Mesenchymal stem cell (in vitro differentiated cells and primary cell): ENCODE data around the gene UFM1.
A peak's percentile ranks its signal among the peaks of the same experiment; 100 is the strongest.
"Not testable (repeated sequence)": the region's sequence is repeated elsewhere in the genome, so short reads cannot be mapped to it uniquely, and the experiment has no call there.

Source experiments
- DNase-seq: peaks from one replicate; pipeline ENCODE4 v3.0.0-alpha.2; 2013
- H2AFZ ChIP-seq: one replicate; pipeline ENCODE4 v1.6.1; 2013; ENCODE audit warnings: low read depth, mild to moderate bottlenecking, control low read depth, inconsistent platforms, low read length, moderate library complexity
- H2AK5ac ChIP-seq: 2 replicates; pipeline ENCODE4 v1.6.1; 2013; ENCODE audit warnings: low read length, moderate library complexity, mild to moderate bottlenecking, inconsistent platforms; ENCODE audit not compliant: severe bottlenecking
- H2BK120ac ChIP-seq: one replicate; pipeline ENCODE4 v1.6.1; 2013; ENCODE audit warnings: low read depth, mild to moderate bottlenecking, inconsistent platforms, low read length, moderate library complexity
- H2BK12ac ChIP-seq, 2 experiments: one replicate each; pipeline ENCODE4 v1.6.1; 2013; ENCODE audit warnings: inconsistent platforms in 2 of 2, low read length in 2 of 2, mild to moderate bottlenecking in 2 of 2, moderate library complexity in 2 of 2, control low read depth in 1 of 2
- H2BK15ac ChIP-seq: one replicate; pipeline ENCODE4 v1.6.1; 2013; ENCODE audit warnings: mild to moderate bottlenecking, low read depth, inconsistent platforms; ENCODE audit not compliant: poor library complexity, severe bottlenecking
- H2BK5ac ChIP-seq: 2 replicates; pipeline ENCODE4 v1.6.1; 2013; ENCODE audit warnings: low read depth, mild to moderate bottlenecking, low read length, control low read depth, inconsistent platforms; ENCODE audit not compliant: poor library complexity, severe bottlenecking
- H3K14ac ChIP-seq, 2 experiments: one replicate each; pipeline ENCODE4 v1.6.1; 2013; ENCODE audit warnings: inconsistent platforms in 2 of 2, low read length in 2 of 2, control low read depth in 1 of 2, mild to moderate bottlenecking in 1 of 2, moderate library complexity in 1 of 2
- H3K18ac ChIP-seq, 2 experiments: one replicate each; pipeline ENCODE4 v1.6.1; 2013; ENCODE audit warnings: inconsistent platforms in 2 of 2, low read length in 2 of 2, control low read depth in 1 of 2, low read depth in 1 of 2, mild to moderate bottlenecking in 1 of 2
- H3K23ac ChIP-seq, 2 experiments: one replicate each; pipeline ENCODE4 v1.6.1; 2013; ENCODE audit warnings: inconsistent platforms in 2 of 2, low read length in 2 of 2, mild to moderate bottlenecking in 2 of 2, moderate library complexity in 2 of 2, control low read depth in 1 of 2
- H3K27ac ChIP-seq: 2 replicates; pipeline ENCODE4 v1.5.1; 2013; ENCODE audit warnings: mild to moderate bottlenecking, moderate library complexity, low read length, control low read depth, inconsistent platforms; ENCODE audit not compliant: poor library complexity, severe bottlenecking
- H3K27me3 ChIP-seq, 2 experiments: 2 replicates each; pipeline versions ENCODE4 v1.6.1 to v1.7.0; 2013; ENCODE audit warnings: low read length in 2 of 2, mild to moderate bottlenecking in 2 of 2, moderate library complexity in 2 of 2, control low read depth in 1 of 2, inconsistent platforms in 1 of 2; ENCODE audit not compliant: control insufficient read depth in 1 of 2, insufficient read depth in 1 of 2
- H3K36me3 ChIP-seq, 2 experiments: 2 replicates each; pipeline versions ENCODE4 v1.6.1 to v1.7.0; 2013; ENCODE audit warnings: low read length in 2 of 2, control low read depth in 1 of 2, inconsistent platforms in 1 of 2, low read depth in 1 of 2, mild to moderate bottlenecking in 1 of 2; ENCODE audit not compliant: insufficient read depth in 2 of 2, control insufficient read depth in 1 of 2
- H3K4ac ChIP-seq, 2 experiments: one replicate each; pipeline ENCODE4 v1.6.1; 2013; ENCODE audit warnings: inconsistent platforms in 2 of 2, low read length in 2 of 2, mild to moderate bottlenecking in 2 of 2, moderate library complexity in 2 of 2, control low read depth in 1 of 2, low read depth in 1 of 2
- H3K4me1 ChIP-seq: 2 replicates; pipeline ENCODE4 v1.6.1; 2013; ENCODE audit warnings: low read depth, low read length, control low read depth; ENCODE audit not compliant: control insufficient read depth, insufficient read depth
- H3K4me2 ChIP-seq: 2 replicates; pipeline ENCODE4 v1.6.1; 2013; ENCODE audit warnings: low read length, mild to moderate bottlenecking, inconsistent platforms; ENCODE audit not compliant: poor library complexity, severe bottlenecking
- H3K4me3 ChIP-seq, 2 experiments: 2 replicates each; pipeline versions ENCODE4 v1.5.1 to v1.7.0; 2013; ENCODE audit warnings: low read length in 2 of 2, mild to moderate bottlenecking in 2 of 2, control low read depth in 1 of 2, low read depth in 1 of 2; ENCODE audit not compliant: insufficient read depth in 1 of 2
- H3K79me1 ChIP-seq: replicated peaks from 2 replicates; pipeline ENCODE4 v1.6.1; 2013; ENCODE audit warnings: mild to moderate bottlenecking, control low read depth, low read length, inconsistent platforms; ENCODE audit not compliant: poor library complexity, severe bottlenecking
- H3K9ac ChIP-seq: 2 replicates; pipeline ENCODE4 v1.7.0; 2013; ENCODE audit warnings: mild to moderate bottlenecking, low read length, moderate library complexity
- H3K9me3 ChIP-seq: 2 replicates; pipeline ENCODE4 v1.7.0; 2013; ENCODE audit warnings: mild to moderate bottlenecking, low read length; ENCODE audit not compliant: control insufficient read depth
- H4K8ac ChIP-seq: one replicate; pipeline ENCODE4 v1.6.1; 2013; ENCODE audit warnings: inconsistent platforms, mild to moderate bottlenecking, low read length, moderate library complexity
- H4K91ac ChIP-seq: one replicate; pipeline ENCODE4 v1.6.1; 2013; ENCODE audit warnings: mild to moderate bottlenecking, low read length, inconsistent platforms
- WGBS: methylation state at CpG from one replicate; pipeline ENCODE4 v1.1.7; 2013; ENCODE audit warnings: mixed read lengths; 5-methylcytosine and 5-hydroxymethylcytosine counted together

The UFM1 gene

GRCh38 chr13:38369058-38369457 lies 19.4 kb downstream of the UFM1 start:
- Histone ChIP-seq H2AK5ac (no peak overlapping the region), H4K8ac (no peak overlapping the region), H3K18ac (no peak overlapping the region), H3K9me3 (no peaks in the 10 kb centered on the region), H4K91ac (no peak overlapping the region), H2AFZ (no peak overlapping the region), H3K36me3 (no peaks in the 10 kb centered on the region), H3K27ac (no peak overlapping the region), H2BK12ac (no peak overlapping the region), H2BK5ac (no peak overlapping the region), H3K4me3 (no peak overlapping the region), H2BK120ac (no peak overlapping the region), H3K4ac (no peak overlapping the region), H3K27me3 (no peaks in the 10 kb centered on the region), H3K9ac (no peak overlapping the region), H3K4me2 (no peak overlapping the region), H3K14ac (no peak overlapping the region), H3K4me1 (no peaks in the 10 kb centered on the region), H2BK15ac (no peak overlapping the region), H3K79me1 (no peaks in the 10 kb centered on the region), H3K23ac (no peak overlapping the region)
- DNase-seq: no peak
- WGBS: 73% methylated on average over 1 of the region's 1 CpG

GRCh38 chr13:38370096-38370495 lies 20.4 kb downstream of the UFM1 start:
- H3K4me1 ChIP-seq, H2BK15ac ChIP-seq, H2BK12ac ChIP-seq, H3K27ac ChIP-seq, H3K79me1 ChIP-seq, H3K23ac ChIP-seq, H4K8ac ChIP-seq, H3K4ac ChIP-seq, H3K27me3 ChIP-seq, H3K14ac ChIP-seq, H4K91ac ChIP-seq, H2AFZ ChIP-seq, H3K4me2 ChIP-seq, H2AK5ac ChIP-seq, H3K4me3 ChIP-seq, H2BK5ac ChIP-seq, DNase-seq, H2BK120ac ChIP-seq, H3K18ac ChIP-seq, H3K9ac ChIP-seq, H3K36me3 ChIP-seq, H3K9me3 ChIP-seq: not testable (repeated sequence)
- 95% methylated on average over 1 of the region's 3 CpGs for WGBS

GRCh38 chr13:38372820-38373383 lies 23.3 kb downstream of the UFM1 start:
- Histone ChIP-seq H2BK120ac (no peak overlapping the region), H3K4ac (no peak overlapping the region), H2AK5ac (no peak overlapping the region), H3K9me3 (no peaks in the 10 kb centered on the region), H3K79me1 (no peaks in the 10 kb centered on the region), H2BK5ac (no peak overlapping the region), H2BK15ac (no peak overlapping the region), H3K18ac (no peak overlapping the region), H3K23ac (no peak overlapping the region), H2AFZ (no peak overlapping the region), H3K4me3 (no peak overlapping the region), H3K4me2 (no peak overlapping the region), H3K4me1 (no peaks in the 10 kb centered on the region), H3K9ac (no peak overlapping the region), H3K27me3 (no peaks in the 10 kb centered on the region), H3K14ac (no peak overlapping the region), H4K8ac (no peak overlapping the region), H4K91ac (no peak overlapping the region), H2BK12ac (no peak overlapping the region), H3K36me3 (no peaks in the 10 kb centered on the region), H3K27ac (no peak overlapping the region)
- WGBS: 55% methylated on average over 6 of the region's 6 CpGs
- DNase-seq: peak; percentile 8

DNA sequence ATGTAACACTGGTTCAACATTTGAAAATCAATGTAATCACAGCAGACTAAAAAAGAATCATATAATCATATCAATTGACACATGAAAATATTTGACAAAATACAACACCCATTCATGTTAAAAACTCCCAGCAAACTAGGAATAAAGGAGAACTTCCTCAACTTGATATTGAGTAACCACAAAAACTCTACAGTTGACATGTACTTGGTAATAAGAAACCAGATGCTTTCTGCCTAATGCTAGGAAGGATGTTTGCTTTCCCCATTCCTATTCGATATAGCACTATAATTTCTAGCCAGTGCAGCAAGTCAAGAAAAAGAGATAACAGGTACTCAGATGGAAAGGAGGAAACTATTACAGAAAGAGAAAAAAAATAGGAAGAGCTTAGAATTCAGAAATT lies 26.9 kb downstream of the UFM1 start:
- no peaks in the 10 kb centered on the region for H3K4me1 ChIP-seq
- H2BK15ac ChIP-seq: no peak overlapping the region
- H3K27me3 ChIP-seq: no peaks in the 10 kb centered on the region
- no peak overlapping the region for H3K27ac ChIP-seq
- H2AFZ ChIP-seq: no peak overlapping the region
- 83% methylated on average over 1 of the region's 1 CpG for WGBS
- H3K4me2 ChIP-seq: no peak overlapping the region
- H3K4me3 ChIP-seq: no peak overlapping the region
- no peaks in the 10 kb centered on the region for H3K9me3 ChIP-seq
- H4K91ac ChIP-seq: no peak overlapping the region
- H3K18ac ChIP-seq: no peak overlapping the region
- no peaks in the 10 kb centered on the region for H3K79me1 ChIP-seq
- H3K4ac ChIP-seq: no peak overlapping the region
- H2BK5ac ChIP-seq: no peak overlapping the region
- H3K14ac ChIP-seq: no peak overlapping the region
- H2BK120ac ChIP-seq: no peak overlapping the region
- no peak for DNase-seq
- H2BK12ac ChIP-seq: no peak overlapping the region
- H2AK5ac ChIP-seq: no peak overlapping the region
- no peak overlapping the region for H3K9ac ChIP-seq
- H3K36me3 ChIP-seq: no peaks in the 10 kb centered on the region
- no peak overlapping the region for H3K23ac ChIP-seq
- no peak overlapping the region for H4K8ac ChIP-seq
